Vagina (tissue), 2 donors: Measurements from ENCODE around the gene VSIG10L. TPM values are rescaled to one million over a fixed set of nuclear protein-coding genes. Genes with fewer than 3 reads are reported as not detected.
A peak's percentile ranks its signal among the peaks of the same experiment; 100 is the strongest.

Source experiments
- DNase-seq, 2 donors: peaks; one replicate each; pipeline ENCODE4 v3.0.0-alpha.2; 2017; ENCODE audit errors: extremely low spot score in 2 of 2
- H3K27ac ChIP-seq: fragments of 200-600 bp; sonication (generic); one replicate; pipeline ENCODE4 v1.5.1; 2019
- H3K27me3 ChIP-seq: fragments of 200-600 bp; sonication (generic); one replicate; pipeline ENCODE4 v1.5.1; 2019
- H3K36me3 ChIP-seq, 2 donors: fragments of 200-600 bp; sonication (generic); one replicate each; pipeline ENCODE4 v1.5.1; 2017 to 2019
- H3K4me1 ChIP-seq: fragments of 200-600 bp; sonication (generic); one replicate; pipeline ENCODE4 v1.5.1; 2019
- H3K4me3 ChIP-seq, 2 donors: fragments of 200-600 bp; sonication (generic); 1 replicate in 1 of 2; 2 replicates in 1 of 2; pipeline ENCODE4 v1.5.1; 2016 to 2019
- H3K9me3 ChIP-seq: fragments of 200-600 bp; sonication (generic); one replicate; pipeline ENCODE4 v1.5.1; 2019
- CTCF ChIP-seq, 3 experiments: fragments of 450-650 bp in 2 of 3; fragments of 200-600 bp in 1 of 3; sonication (generic) in 1 of 3; IDR thresholded peaks; one replicate each; pipeline ENCODE4 v1.5.1; 2017 to 2019; ENCODE audit warnings: antibody characterized with exemption in 3 of 3, mild to moderate bottlenecking in 2 of 3, moderate library complexity in 2 of 3
- POLR2A ChIP-seq, 2 donors: fragments of 450-650 bp; IDR thresholded peaks; one replicate each; pipeline ENCODE4 v1.6.1; 2017; ENCODE audit warnings: antibody characterized with exemption in 2 of 2, mild to moderate bottlenecking in 2 of 2, moderate library complexity in 2 of 2
- POLR2AphosphoS5 ChIP-seq, 2 donors: sonication (generic); formaldehyde crosslinking; IDR thresholded peaks; one replicate each; pipeline ENCODE4 v1.9.0; 2017; ENCODE audit warnings: antibody characterized with exemption in 2 of 2, mild to moderate bottlenecking in 2 of 2, low read depth in 1 of 2; ENCODE audit not compliant: insufficient read depth in 1 of 2
- intact Hi-C: fragments of 100-400 bp; cut with DNase I; formaldehyde crosslinking; loops from one replicate; pipeline ENCODE4 v1.15.1; 2023
- total RNA-seq: library from RNA; depleted of rRNA; stranded (reverse); fragments of >200 nt; gene quantifications from one replicate; pipeline ENCODE4 v1.2.3, GENCODE V29; 2016

VSIG10L gene
- total RNA-seq, 1 donor from 2014 or later: 20.1 TPM

- Histone ChIP-seq H3K36me3 (no peaks in the 10 kb centered on the region), H3K4me1 (peaks cover 8% of the 10 kb centered on the region), H3K27me3 (no peaks in the 10 kb centered on the region), H3K4me3 (peak within 1 kb of the TSS in 1 of 2 donors; percentile 4), H3K9me3 (no peaks in the 10 kb centered on the region), H3K27ac (no peak within 1 kb of the TSS)
- no peak for TF ChIP-seq CTCF (IDR thresholded peaks at IDR 0.05)
- TF ChIP-seq POLR2AphosphoS5 (IDR thresholded peaks at IDR 0.05; ENCODE audit: insufficient read depth in 1 of 2, low read depth in 1 of 2): no peak
- no peak for TF ChIP-seq POLR2A (IDR thresholded peaks at IDR 0.05)
- no peak for DNase-seq
- intact Hi-C loops: no loop called here
Observed at GRCh38 chr19:51372649-51373504, 30.9 kb upstream of the VSIG10L start, which contains the start of gene NKG7. TSS of gene NKG7 (minus strand) at chr19:51372654. CDS start at chr19:51372535, 119 bp downstream.

GRCh38 chr19:51372021-51372648 lies 30.2 kb upstream of the VSIG10L start:
- no peak overlapping the region for H3K27ac ChIP-seq
- no peak for DNase-seq
- intact Hi-C loops: no loop called here
- H3K4me3 ChIP-seq: peak overlapping the region in 1 of 2 donors; percentile 4
- peaks cover 9% of the 10 kb centered on the region for H3K4me1 ChIP-seq
- H3K36me3 ChIP-seq: no peaks in the 10 kb centered on the region
- H3K9me3 ChIP-seq: no peaks in the 10 kb centered on the region
- TF ChIP-seq POLR2A (IDR thresholded peaks at IDR 0.05): no peak
- no peak for TF ChIP-seq CTCF (IDR thresholded peaks at IDR 0.05)
- no peak for TF ChIP-seq POLR2AphosphoS5 (IDR thresholded peaks at IDR 0.05; ENCODE audit: insufficient read depth in 1 of 2, low read depth in 1 of 2)
- no peaks in the 10 kb centered on the region for H3K27me3 ChIP-seq

GRCh38 chr19:51371186-51371690 lies 29.3 kb upstream of the VSIG10L start:
- TF ChIP-seq POLR2A (IDR thresholded peaks at IDR 0.05) (no peak), POLR2AphosphoS5 (IDR thresholded peaks at IDR 0.05; ENCODE audit: insufficient read depth in 1 of 2, low read depth in 1 of 2) (no peak), CTCF (IDR thresholded peaks at IDR 0.05) (no peak)
- Histone ChIP-seq H3K9me3 (no peaks in the 10 kb centered on the region), H3K4me3 (no peak overlapping the region), H3K27me3 (no peaks in the 10 kb centered on the region), H3K36me3 (no peaks in the 10 kb centered on the region), H3K27ac (no peak overlapping the region), H3K4me1 (peaks cover 9% of the 10 kb centered on the region)
- intact Hi-C loops: no loop called here
- no peak for DNase-seq

- intact Hi-C loops: no loop called here
- Histone ChIP-seq H3K27me3 (no peaks in the 10 kb centered on the region), H3K27ac (no peak overlapping the region), H3K4me3 (no peak overlapping the region), H3K9me3 (no peaks in the 10 kb centered on the region), H3K4me1 (peaks cover 15% of the 10 kb centered on the region), H3K36me3 (no peaks in the 10 kb centered on the region)
- no peak for TF ChIP-seq POLR2AphosphoS5 (IDR thresholded peaks at IDR 0.05; ENCODE audit: insufficient read depth in 1 of 2, low read depth in 1 of 2)
- TF ChIP-seq CTCF (IDR thresholded peaks at IDR 0.05): no peak
- TF ChIP-seq POLR2A (IDR thresholded peaks at IDR 0.05): no peak
- no peak for DNase-seq
Observed at GRCh38 chr19:51370230-51370629, 28.3 kb upstream of the VSIG10L start.
